ACHN (cell line): ENCODE measurements around the gene TUBB6.

Source experiments
- DNase-seq: peaks from one replicate; pipeline ENCODE4 v3.0.0-alpha.2; 2015
- in situ Hi-C: cut with HindIII; loops from 2 replicates; pipeline ENCODE4 v1.10.0; 2017; ENCODE audit warnings: low sequenced_read_pairs, low pct_ligation_motif_present, low pct_unique_long_range_greater_than_20kb

TUBB6 gene

DNA sequence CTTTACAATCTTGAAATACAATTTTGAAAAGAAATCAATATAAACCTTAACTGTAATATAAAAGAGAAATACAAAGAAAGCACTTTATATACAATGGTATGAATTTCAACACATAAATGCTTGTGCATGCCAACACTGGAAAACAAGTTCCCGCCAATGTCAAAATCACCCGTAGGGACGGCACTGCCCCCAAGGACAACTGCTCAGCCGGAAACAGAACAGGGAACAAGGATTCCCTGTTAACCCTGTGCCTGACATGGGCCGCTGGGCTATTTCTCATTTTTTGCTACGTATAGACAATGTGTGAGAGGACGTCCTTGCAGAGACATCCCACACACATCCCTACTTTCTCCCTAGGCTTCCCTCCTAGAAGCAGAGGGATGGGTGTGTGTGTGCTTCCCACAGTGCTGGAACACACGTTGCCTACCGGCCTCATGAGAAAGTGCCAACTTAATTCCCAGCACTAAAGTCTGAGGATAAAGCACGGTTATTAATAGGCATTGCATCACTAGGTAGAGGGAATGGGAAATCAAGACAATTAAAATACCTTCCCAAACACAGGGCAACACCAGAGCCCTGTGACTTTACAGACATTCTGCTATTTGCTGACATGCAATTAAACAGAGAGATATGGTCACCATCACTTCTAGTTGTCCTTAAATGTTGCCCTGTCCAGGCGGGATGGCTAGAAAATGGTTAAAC, 54.6 kb downstream of the TUBB6 start:
- no peak for DNase-seq
- in situ Hi-C loops, result no loop called here

DNA sequence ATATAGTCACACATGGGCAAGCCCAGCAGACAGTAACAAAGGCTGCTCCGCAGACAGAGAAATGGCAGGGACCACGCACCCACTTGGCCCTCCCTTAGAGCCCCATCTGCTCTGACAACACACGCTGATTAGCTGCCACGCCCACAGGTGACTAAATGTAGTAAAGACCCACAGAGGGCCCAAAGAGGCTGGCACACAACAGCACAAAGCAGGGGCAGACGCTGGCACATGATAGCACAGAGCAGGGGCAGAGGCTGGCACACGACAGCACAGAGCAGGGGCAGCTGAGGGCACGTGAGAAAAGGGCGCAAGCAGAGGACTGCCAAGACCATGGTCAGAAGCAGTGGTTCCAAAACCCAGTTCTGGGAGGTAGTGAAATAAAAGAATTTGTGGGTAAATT, 58.3 kb downstream of the TUBB6 start:
- in situ Hi-C loops, result no loop called here
- no peak for DNase-seq

DNA sequence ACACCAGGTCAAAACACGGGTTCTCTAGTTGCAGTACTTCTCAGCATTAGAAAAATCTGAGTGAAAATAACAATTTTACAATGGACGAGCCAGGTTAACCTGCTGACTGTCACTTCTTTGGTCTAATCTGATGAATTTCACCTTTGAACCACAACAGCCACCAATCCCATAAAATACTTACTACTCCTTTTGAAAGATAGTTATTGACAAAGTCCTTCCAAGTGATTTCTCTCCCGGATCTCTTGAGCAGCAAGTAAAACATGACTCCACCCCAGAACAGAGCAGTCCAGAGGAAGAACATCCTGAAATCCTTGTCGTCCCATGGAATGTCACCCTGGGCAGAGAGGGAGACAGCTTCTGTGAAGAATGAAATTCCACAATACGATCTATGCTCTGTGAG, 58.7 kb downstream of the TUBB6 start:
- in situ Hi-C loops, result no loop called here
- no peak for DNase-seq

DNA sequence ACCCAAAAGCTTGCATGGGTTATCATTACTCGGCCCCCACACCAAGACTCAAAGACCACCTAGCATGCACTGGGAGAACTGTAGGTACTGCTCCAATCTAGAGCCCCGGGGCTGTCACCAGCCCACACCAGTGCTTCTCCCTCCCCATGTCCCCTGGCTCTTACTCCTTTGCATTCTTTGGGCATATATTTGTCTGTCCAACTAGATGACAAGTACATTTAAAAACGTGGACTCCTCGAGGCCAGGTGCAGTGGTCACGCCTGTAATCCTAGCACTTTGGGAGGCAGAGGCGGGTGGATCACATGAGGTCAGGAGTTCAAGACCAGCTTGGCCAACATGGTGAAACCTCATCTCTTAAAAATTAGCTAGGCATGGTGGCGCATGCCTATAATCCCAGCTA, 61.2 kb downstream of the TUBB6 start:
- in situ Hi-C loops, result no loop called here
- no peak for DNase-seq

DNA sequence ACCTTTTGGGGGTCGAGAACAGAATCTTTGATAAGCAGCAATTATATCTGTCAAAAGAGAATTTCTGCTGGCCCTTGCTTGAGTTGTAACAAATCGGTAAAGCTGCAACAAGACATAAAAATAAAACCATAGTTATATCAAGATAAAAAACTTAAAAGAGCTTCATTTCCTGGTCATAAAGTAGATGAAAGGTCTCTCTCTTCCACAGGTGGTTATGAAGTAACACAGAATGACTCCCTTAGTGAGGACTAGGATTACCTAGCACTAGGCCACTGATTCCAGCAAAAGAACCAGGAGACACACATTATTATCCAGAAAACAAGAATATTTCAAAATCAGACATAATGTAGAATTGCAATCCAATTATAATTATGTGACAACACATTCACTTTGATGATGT, 63.5 kb downstream of the TUBB6 start:
- in situ Hi-C loops, result no loop called here
- no peak for DNase-seq

DNA sequence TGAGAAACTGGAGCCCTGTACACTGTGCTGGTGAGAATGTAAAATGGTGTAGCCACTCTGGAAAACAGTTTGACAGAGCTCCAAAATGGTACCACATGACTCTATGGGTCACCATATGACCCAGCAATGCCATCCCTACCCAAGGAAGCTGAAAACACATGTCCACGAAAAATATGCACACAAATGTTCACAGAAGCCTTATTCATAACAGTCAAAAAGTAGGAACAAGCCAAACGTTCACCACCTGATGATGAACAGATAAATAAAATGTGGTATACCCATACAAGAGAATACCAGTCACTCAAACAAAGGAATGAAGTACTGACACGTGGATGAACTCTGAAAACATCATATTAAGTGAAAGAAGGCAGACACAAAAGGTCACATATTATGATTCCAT, 64.4 kb downstream of the TUBB6 start:
- in situ Hi-C loops, result no loop called here
- no peak for DNase-seq

DNA sequence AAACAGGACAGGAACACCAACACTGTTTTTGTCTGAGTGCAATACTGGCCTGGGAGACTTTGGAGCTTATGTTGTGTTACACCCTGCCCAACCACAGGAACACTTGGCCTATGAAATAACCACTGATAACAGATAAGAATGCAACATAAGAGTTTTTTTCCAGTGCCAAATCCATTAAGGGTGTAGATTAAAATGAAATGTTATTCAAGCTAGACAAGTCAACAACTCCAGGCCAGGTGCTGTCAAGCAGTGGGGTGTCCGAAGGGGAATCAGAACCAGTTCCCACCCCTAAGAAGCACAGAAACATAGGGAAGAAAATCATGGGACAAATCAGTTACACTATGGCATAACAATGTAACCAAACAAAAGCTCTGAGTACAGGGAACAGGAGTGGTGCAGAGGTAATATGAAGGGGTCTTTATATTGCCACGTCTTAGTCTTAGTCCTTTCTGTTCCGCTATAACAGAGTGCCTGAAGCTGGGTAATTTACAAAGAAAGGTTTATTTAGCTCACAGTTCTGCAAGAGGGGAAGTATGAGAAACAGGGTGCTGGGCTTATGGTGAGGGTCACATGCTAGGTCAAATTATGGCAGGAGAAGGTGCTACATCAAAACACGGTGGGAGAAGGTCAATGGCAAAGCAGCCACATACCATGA, 65.2 kb downstream of the TUBB6 start:
- in situ Hi-C loops, result no loop called here
- DNase-seq, result no peak

DNA sequence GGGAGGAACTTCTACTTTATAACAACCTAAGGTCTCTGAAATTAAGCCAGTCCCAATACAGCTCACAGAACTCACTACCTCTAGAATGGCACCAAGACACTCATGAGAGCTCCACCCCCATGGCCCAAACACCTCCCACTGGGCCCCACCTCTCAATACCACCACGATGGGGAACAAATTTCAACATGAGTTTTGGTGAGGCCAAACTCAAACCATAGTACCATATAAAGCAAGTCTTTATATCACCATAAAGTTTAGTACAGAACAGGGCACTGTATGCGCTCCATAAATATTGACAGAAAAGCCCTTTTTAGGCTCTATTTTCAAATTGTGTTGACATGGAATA, 65.7 kb downstream of the TUBB6 start:
- DNase-seq, result no peak
- in situ Hi-C loops, result no loop called here

DNA sequence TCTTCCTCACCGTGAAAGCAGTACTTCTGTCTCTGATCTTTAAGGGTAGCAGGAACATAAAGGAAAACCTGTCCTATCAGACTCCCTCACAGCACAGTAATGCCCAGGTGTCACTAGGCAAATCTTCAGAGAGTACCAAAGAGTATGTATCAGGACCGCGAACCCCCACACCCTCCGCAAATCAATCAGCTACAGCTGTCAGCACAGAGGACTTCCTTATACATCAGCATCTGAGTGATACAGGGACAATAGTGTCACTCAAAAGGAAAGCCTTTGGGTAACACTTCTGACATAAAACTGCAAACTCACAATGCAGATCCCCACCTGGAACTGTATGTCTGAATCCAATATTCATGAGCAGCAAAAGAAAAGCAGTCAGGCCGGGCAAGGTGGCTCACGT, 66.4 kb downstream of the TUBB6 start:
- no peak for DNase-seq
- in situ Hi-C loops, result no loop called here
